Mesenchymal stem cell (in vitro differentiated cells and primary cell): ENCODE data around the gene LRRC41.

Experiments used
- DNase-seq: peaks from one replicate; pipeline ENCODE4 v3.0.0-alpha.2; 2013
- H2AFZ ChIP-seq: one replicate; pipeline ENCODE4 v1.6.1; 2013; ENCODE audit warnings: low read depth, mild to moderate bottlenecking, control low read depth, inconsistent platforms, low read length, moderate library complexity
- H2AK5ac ChIP-seq: 2 replicates; pipeline ENCODE4 v1.6.1; 2013; ENCODE audit warnings: low read length, moderate library complexity, mild to moderate bottlenecking, inconsistent platforms; ENCODE audit not compliant: severe bottlenecking
- H2BK120ac ChIP-seq: one replicate; pipeline ENCODE4 v1.6.1; 2013; ENCODE audit warnings: low read depth, mild to moderate bottlenecking, inconsistent platforms, low read length, moderate library complexity
- H2BK12ac ChIP-seq, 2 experiments: one replicate each; pipeline ENCODE4 v1.6.1; 2013; ENCODE audit warnings: inconsistent platforms in 2 of 2, low read length in 2 of 2, mild to moderate bottlenecking in 2 of 2, moderate library complexity in 2 of 2, control low read depth in 1 of 2
- H2BK15ac ChIP-seq: one replicate; pipeline ENCODE4 v1.6.1; 2013; ENCODE audit warnings: mild to moderate bottlenecking, low read depth, inconsistent platforms; ENCODE audit not compliant: poor library complexity, severe bottlenecking
- H2BK5ac ChIP-seq: 2 replicates; pipeline ENCODE4 v1.6.1; 2013; ENCODE audit warnings: low read depth, mild to moderate bottlenecking, low read length, control low read depth, inconsistent platforms; ENCODE audit not compliant: poor library complexity, severe bottlenecking
- H3K14ac ChIP-seq, 2 experiments: one replicate each; pipeline ENCODE4 v1.6.1; 2013; ENCODE audit warnings: inconsistent platforms in 2 of 2, low read length in 2 of 2, control low read depth in 1 of 2, mild to moderate bottlenecking in 1 of 2, moderate library complexity in 1 of 2
- H3K18ac ChIP-seq, 2 experiments: one replicate each; pipeline ENCODE4 v1.6.1; 2013; ENCODE audit warnings: inconsistent platforms in 2 of 2, low read length in 2 of 2, control low read depth in 1 of 2, low read depth in 1 of 2, mild to moderate bottlenecking in 1 of 2
- H3K23ac ChIP-seq, 2 experiments: one replicate each; pipeline ENCODE4 v1.6.1; 2013; ENCODE audit warnings: inconsistent platforms in 2 of 2, low read length in 2 of 2, mild to moderate bottlenecking in 2 of 2, moderate library complexity in 2 of 2, control low read depth in 1 of 2
- H3K27ac ChIP-seq: 2 replicates; pipeline ENCODE4 v1.5.1; 2013; ENCODE audit warnings: mild to moderate bottlenecking, moderate library complexity, low read length, control low read depth, inconsistent platforms; ENCODE audit not compliant: poor library complexity, severe bottlenecking
- H3K27me3 ChIP-seq, 2 experiments: 2 replicates each; pipeline versions ENCODE4 v1.6.1 to v1.7.0; 2013; ENCODE audit warnings: low read length in 2 of 2, mild to moderate bottlenecking in 2 of 2, moderate library complexity in 2 of 2, control low read depth in 1 of 2, inconsistent platforms in 1 of 2; ENCODE audit not compliant: control insufficient read depth in 1 of 2, insufficient read depth in 1 of 2
- H3K36me3 ChIP-seq, 2 experiments: 2 replicates each; pipeline versions ENCODE4 v1.6.1 to v1.7.0; 2013; ENCODE audit warnings: low read length in 2 of 2, control low read depth in 1 of 2, inconsistent platforms in 1 of 2, low read depth in 1 of 2, mild to moderate bottlenecking in 1 of 2; ENCODE audit not compliant: insufficient read depth in 2 of 2, control insufficient read depth in 1 of 2
- H3K4ac ChIP-seq, 2 experiments: one replicate each; pipeline ENCODE4 v1.6.1; 2013; ENCODE audit warnings: inconsistent platforms in 2 of 2, low read length in 2 of 2, mild to moderate bottlenecking in 2 of 2, moderate library complexity in 2 of 2, control low read depth in 1 of 2, low read depth in 1 of 2
- H3K4me1 ChIP-seq: 2 replicates; pipeline ENCODE4 v1.6.1; 2013; ENCODE audit warnings: low read depth, low read length, control low read depth; ENCODE audit not compliant: control insufficient read depth, insufficient read depth
- H3K4me2 ChIP-seq: 2 replicates; pipeline ENCODE4 v1.6.1; 2013; ENCODE audit warnings: low read length, mild to moderate bottlenecking, inconsistent platforms; ENCODE audit not compliant: poor library complexity, severe bottlenecking
- H3K4me3 ChIP-seq, 2 experiments: 2 replicates each; pipeline versions ENCODE4 v1.5.1 to v1.7.0; 2013; ENCODE audit warnings: low read length in 2 of 2, mild to moderate bottlenecking in 2 of 2, control low read depth in 1 of 2, low read depth in 1 of 2; ENCODE audit not compliant: insufficient read depth in 1 of 2
- H3K79me1 ChIP-seq: replicated peaks from 2 replicates; pipeline ENCODE4 v1.6.1; 2013; ENCODE audit warnings: mild to moderate bottlenecking, control low read depth, low read length, inconsistent platforms; ENCODE audit not compliant: poor library complexity, severe bottlenecking
- H3K9ac ChIP-seq: 2 replicates; pipeline ENCODE4 v1.7.0; 2013; ENCODE audit warnings: mild to moderate bottlenecking, low read length, moderate library complexity
- H3K9me3 ChIP-seq: 2 replicates; pipeline ENCODE4 v1.7.0; 2013; ENCODE audit warnings: mild to moderate bottlenecking, low read length; ENCODE audit not compliant: control insufficient read depth
- H4K8ac ChIP-seq: one replicate; pipeline ENCODE4 v1.6.1; 2013; ENCODE audit warnings: inconsistent platforms, mild to moderate bottlenecking, low read length, moderate library complexity
- H4K91ac ChIP-seq: one replicate; pipeline ENCODE4 v1.6.1; 2013; ENCODE audit warnings: mild to moderate bottlenecking, low read length, inconsistent platforms
- WGBS: methylation state at CpG from one replicate; pipeline ENCODE4 v1.1.7; 2013; ENCODE audit warnings: mixed read lengths; 5-methylcytosine and 5-hydroxymethylcytosine counted together

LRRC41 gene

DNA sequence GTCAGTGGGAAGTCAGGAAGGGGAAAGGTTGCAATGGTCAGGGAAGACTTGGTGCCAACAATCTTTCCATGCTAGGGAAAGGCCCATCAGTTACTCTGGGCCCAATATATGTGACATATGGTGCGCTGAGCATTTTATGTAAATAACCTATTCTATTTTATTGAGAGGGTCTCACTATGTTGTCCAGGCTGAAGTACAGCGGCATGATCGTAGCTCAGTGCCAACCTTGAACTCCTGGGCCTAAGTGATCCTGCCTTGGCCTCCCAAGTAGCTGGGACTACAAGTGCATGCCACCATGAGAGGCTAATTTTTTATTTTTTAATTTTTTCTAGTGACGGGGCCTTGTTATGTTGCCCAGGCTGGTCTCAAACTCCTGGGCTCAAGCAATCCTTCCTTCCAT lies 6.9 kb upstream of the LRRC41 start:
- WGBS = 97% methylated on average over 4 of the region's 4 CpGs
- H2AFZ ChIP-seq = no peak overlapping the region
- H2BK5ac ChIP-seq = no peak overlapping the region
- peaks cover 8% of the 10 kb centered on the region for H3K79me1 ChIP-seq
- no peak overlapping the region for H4K8ac ChIP-seq
- no peak overlapping the region for H3K4ac ChIP-seq
- no peak overlapping the region for H3K27ac ChIP-seq
- no peak for DNase-seq
- no peak overlapping the region for H2BK12ac ChIP-seq
- H3K4me1 ChIP-seq = peaks cover 11% of the 10 kb centered on the region
- H3K36me3 ChIP-seq = peaks cover 46 to 52% of the 10 kb centered on the region in 2 experiments
- no peak overlapping the region for H3K18ac ChIP-seq
- no peak overlapping the region for H3K23ac ChIP-seq
- no peak overlapping the region for H3K4me2 ChIP-seq
- H3K4me3 ChIP-seq = no peak overlapping the region
- H3K27me3 ChIP-seq = no peaks in the 10 kb centered on the region
- H3K14ac ChIP-seq = no peak overlapping the region
- no peaks in the 10 kb centered on the region for H3K9me3 ChIP-seq
- no peak overlapping the region for H4K91ac ChIP-seq
- no peak overlapping the region for H2BK120ac ChIP-seq
- H2AK5ac ChIP-seq = no peak overlapping the region
- H2BK15ac ChIP-seq = no peak overlapping the region
- no peak overlapping the region for H3K9ac ChIP-seq

GRCh38 chr1:46309401-46310159 lies 6.2 kb upstream of the LRRC41 start:
- Histone ChIP-seq H3K9me3 (no peaks in the 10 kb centered on the region), H2AFZ (no peak overlapping the region), H3K14ac (no peak overlapping the region), H3K27me3 (no peaks in the 10 kb centered on the region), H3K9ac (peak overlapping the region; percentile 30), H3K4me1 (peaks cover 15% of the 10 kb centered on the region), H3K23ac (no peak overlapping the region), H2BK5ac (no peak overlapping the region), H3K4ac (no peak overlapping the region), H2BK15ac (no peak overlapping the region), H2BK12ac (no peak overlapping the region), H4K8ac (no peak overlapping the region), H3K27ac (no peak overlapping the region), H3K36me3 (peaks cover 43 to 48% of the 10 kb centered on the region in 2 experiments), H3K4me2 (no peak overlapping the region), H2AK5ac (no peak overlapping the region), H3K79me1 (peaks cover 8% of the 10 kb centered on the region), H4K91ac (peak overlapping the region; percentile 65), H3K18ac (no peak overlapping the region), H2BK120ac (no peak overlapping the region), H3K4me3 (no peak overlapping the region)
- WGBS = 97% methylated on average over 16 of the region's 16 CpGs
- DNase-seq = no peak

GRCh38 chr1:46306159-46306530 lies 2.7 kb upstream of the LRRC41 start:
- Histone ChIP-seq H3K27ac (no peak overlapping the region), H3K9me3 (no peaks in the 10 kb centered on the region), H3K79me1 (peaks cover 6% of the 10 kb centered on the region), H4K91ac (no peak overlapping the region), H3K36me3 (peaks cover 17 to 18% of the 10 kb centered on the region in 2 experiments), H2BK12ac (no peak overlapping the region), H3K9ac (no peak overlapping the region), H2BK15ac (no peak overlapping the region), H3K4ac (no peak overlapping the region), H4K8ac (no peak overlapping the region), H3K18ac (no peak overlapping the region), H2AK5ac (no peak overlapping the region), H3K4me1 (peaks cover 16% of the 10 kb centered on the region), H2BK5ac (no peak overlapping the region), H3K27me3 (no peaks in the 10 kb centered on the region), H2AFZ (no peak overlapping the region), H3K23ac (no peak overlapping the region), H3K4me3 (no peak overlapping the region), H3K4me2 (no peak overlapping the region), H2BK120ac (no peak overlapping the region), H3K14ac (no peak overlapping the region)
- WGBS = 95% methylated on average over 8 of the region's 8 CpGs
- DNase-seq = no peak

DNA sequence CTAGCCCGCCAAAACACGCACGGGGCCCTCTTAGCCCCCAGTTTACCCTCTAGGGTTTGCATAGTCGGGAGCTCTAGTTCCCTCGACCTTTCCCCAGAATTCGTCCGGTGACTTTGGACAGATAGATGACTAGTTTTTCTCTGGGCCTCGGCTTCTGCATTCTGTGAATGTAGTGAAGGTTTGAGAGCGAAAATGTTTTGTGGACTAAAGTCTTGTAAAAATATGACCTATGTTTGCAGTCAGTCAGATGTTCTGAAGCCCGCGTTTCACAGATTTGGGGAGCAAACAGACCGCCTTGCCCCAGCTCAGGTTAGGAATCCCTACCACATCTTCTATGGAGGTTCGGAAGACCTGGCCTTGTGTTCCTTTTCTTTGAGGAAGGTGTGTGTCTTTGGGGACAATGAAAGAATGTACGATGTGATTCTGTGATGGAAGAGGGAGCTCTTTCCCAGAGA lies 483 bp upstream of the LRRC41 start:
- Histone ChIP-seq H2BK12ac (no peak overlapping the region), H4K8ac (peak overlapping the region; percentile 70), H2AK5ac (no peak overlapping the region), H2AFZ (no peak overlapping the region), H2BK15ac (no peak overlapping the region), H3K9me3 (no peaks in the 10 kb centered on the region), H3K4me1 (peaks cover 18% of the 10 kb centered on the region), H2BK120ac (no peak overlapping the region), H3K4me2 (peak overlapping the region; percentile 83), H3K9ac (peak overlapping the region; percentile 100), H3K79me1 (no peaks in the 10 kb centered on the region), H4K91ac (no peak overlapping the region), H3K14ac (no peak overlapping the region), H3K27me3 (no peaks in the 10 kb centered on the region), H3K4ac (peak overlapping the region in 1 of 2 experiments; percentile 81), H3K27ac (peak overlapping the region; percentile 77), H3K23ac (no peak overlapping the region), H3K36me3 (peaks cover 0 to 3% of the 10 kb centered on the region in 2 experiments), H3K4me3 (peak overlapping the region; percentile 62 to 97), H2BK5ac (no peak overlapping the region), H3K18ac (peak overlapping the region in 1 of 2 experiments; percentile 80)
- no peak for DNase-seq
- WGBS = 1% methylated on average over 13 of the region's 14 CpGs
